Measurements from ENCODE around the gene CTXN1. TPM values are rescaled to one million over a fixed set of nuclear protein-coding genes. Genes with fewer than 3 reads are reported as not detected.
"Not testable (repeated sequence)": the region's sequence is repeated elsewhere in the genome, so short reads cannot be mapped to it uniquely, and the experiment has no call there.

Gene CTXN1
- polyA plus RNA-seq, 1 donor, result 7.0 TPM

DNA sequence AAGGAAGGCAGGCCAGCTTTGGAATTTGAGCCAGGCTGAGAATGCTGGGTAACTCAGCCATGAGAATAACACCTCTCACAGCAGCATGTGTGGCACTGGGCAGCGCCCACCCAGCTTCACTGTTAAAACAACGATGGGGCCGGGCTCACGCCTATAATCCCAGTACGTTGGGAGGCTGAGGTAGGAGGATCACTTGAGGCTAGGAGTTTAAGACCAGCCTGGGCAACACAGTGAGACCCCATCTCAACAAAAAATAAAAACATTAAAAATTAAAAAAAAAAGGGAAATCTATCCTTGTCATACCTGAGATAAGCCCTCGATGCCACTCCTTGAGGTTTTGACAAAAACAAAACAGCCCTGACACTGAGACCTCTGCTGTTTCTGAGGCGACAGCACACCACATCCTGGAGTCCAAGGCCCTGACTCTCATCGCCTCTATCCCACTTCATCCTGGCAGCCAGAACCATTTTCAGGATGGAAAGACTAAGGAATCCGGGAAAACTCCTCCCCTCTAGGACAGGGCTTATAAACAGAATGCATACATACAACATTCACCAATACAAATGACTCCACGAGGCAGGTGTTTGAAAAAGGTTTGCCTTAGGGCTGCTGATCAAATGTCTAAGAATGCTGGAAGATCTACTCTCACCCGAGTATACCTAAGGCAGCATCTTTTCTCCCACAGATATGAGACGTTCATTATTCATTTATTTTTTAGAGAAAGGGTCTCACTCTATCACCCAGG is 40.2 kb upstream of the CTXN1 start:
- Histone ChIP-seq H3K4me1 (ENCODE audit: control insufficient read depth, insufficient read depth, low read length) (peaks cover 12% of the 10 kb centered on the region), H3K9me3 (ENCODE audit: control insufficient read depth, low read depth, low read length) (peaks cover 2% of the 10 kb centered on the region), H3K4me3 (ENCODE audit: low read length) (no peak overlapping the region), H3K27ac (ENCODE audit: low read length) (no peak overlapping the region), H3K27me3 (ENCODE audit: control insufficient read depth, insufficient read depth, low read length) (no peaks in the 10 kb centered on the region), H3K36me3 (ENCODE audit: control insufficient read depth, insufficient read depth, low read length) (peaks cover 81% of the 10 kb centered on the region)
- DNase-seq, result no peak
- 100% methylated on average over 1 of the region's 12 CpGs for WGBS (ENCODE audit: insufficient coverage, low lambda C conversion rate)

DNA sequence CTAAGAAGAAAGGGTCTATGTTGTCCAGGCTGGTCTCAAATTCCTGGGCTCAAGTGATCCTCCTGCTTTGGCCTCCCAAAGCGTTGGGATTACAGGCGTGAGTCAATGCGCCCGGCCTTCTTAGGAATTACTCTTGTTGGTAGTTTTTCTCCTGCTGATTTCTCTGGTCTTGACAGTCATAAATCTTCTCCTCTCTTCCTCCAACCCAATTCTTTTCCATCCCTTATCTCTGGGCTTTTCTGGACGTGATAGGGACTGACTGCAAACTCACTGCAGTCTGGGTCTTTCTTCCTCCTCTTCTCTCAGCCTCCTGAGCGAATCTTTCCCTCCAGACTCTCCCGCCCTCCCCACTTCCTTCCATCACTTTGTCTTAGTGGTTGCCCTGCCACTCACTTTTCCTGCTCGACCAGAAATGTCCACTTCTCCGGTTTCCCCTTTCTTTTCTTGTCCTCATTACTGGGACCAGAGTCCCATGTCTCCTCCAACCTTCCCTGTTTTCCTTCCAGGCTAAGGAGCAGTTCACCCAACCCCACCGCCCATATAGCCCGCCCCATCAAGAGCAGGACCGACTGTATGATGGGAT is 39.4 kb upstream of the CTXN1 start:
- Histone ChIP-seq H3K27me3 (ENCODE audit: control insufficient read depth, insufficient read depth, low read length) (no peaks in the 10 kb centered on the region), H3K9me3 (ENCODE audit: control insufficient read depth, low read depth, low read length) (peaks cover 2% of the 10 kb centered on the region), H3K4me3 (ENCODE audit: low read length) (no peak overlapping the region), H3K4me1 (ENCODE audit: control insufficient read depth, insufficient read depth, low read length) (peaks cover 12% of the 10 kb centered on the region), H3K27ac (ENCODE audit: low read length) (no peak overlapping the region), H3K36me3 (ENCODE audit: control insufficient read depth, insufficient read depth, low read length) (peaks cover 85% of the 10 kb centered on the region)
- 62% methylated on average over 3 of the region's 12 CpGs for WGBS (ENCODE audit: insufficient coverage, low lambda C conversion rate)
- DNase-seq, result no peak

DNA sequence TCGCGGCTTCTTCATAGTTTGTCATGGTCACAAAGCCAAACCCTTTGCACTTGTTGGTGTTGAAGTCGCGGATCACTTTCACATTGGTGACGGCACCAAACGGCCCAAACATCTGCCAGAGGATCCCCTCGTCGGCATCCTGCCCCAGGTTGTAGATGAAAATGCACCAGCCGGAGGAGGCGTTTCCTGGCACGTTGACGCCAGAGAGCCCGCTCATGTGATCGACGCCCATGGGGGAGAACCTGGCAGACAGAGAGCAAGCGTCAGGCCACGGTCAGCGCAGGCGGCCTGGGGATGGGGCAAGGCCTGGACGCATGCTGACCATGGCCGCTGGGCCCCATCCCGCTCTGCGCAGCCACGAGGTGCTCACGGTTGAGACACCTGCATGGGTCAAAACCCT is 37.6 kb upstream of the CTXN1 start:
- no CpG with 5 or more reads among the region's 25 CpGs for WGBS (ENCODE audit: insufficient coverage, low lambda C conversion rate)
- Histone ChIP-seq H3K27me3 (ENCODE audit: control insufficient read depth, insufficient read depth, low read length) (no peaks in the 10 kb centered on the region), H3K4me3 (ENCODE audit: low read length) (no peak overlapping the region), H3K4me1 (ENCODE audit: control insufficient read depth, insufficient read depth, low read length) (peaks cover 12% of the 10 kb centered on the region), H3K27ac (ENCODE audit: low read length) (no peak overlapping the region), H3K36me3 (ENCODE audit: control insufficient read depth, insufficient read depth, low read length) (peaks cover 79% of the 10 kb centered on the region), H3K9me3 (ENCODE audit: control insufficient read depth, low read depth, low read length) (peaks cover 2% of the 10 kb centered on the region)
- no peak for DNase-seq

DNA sequence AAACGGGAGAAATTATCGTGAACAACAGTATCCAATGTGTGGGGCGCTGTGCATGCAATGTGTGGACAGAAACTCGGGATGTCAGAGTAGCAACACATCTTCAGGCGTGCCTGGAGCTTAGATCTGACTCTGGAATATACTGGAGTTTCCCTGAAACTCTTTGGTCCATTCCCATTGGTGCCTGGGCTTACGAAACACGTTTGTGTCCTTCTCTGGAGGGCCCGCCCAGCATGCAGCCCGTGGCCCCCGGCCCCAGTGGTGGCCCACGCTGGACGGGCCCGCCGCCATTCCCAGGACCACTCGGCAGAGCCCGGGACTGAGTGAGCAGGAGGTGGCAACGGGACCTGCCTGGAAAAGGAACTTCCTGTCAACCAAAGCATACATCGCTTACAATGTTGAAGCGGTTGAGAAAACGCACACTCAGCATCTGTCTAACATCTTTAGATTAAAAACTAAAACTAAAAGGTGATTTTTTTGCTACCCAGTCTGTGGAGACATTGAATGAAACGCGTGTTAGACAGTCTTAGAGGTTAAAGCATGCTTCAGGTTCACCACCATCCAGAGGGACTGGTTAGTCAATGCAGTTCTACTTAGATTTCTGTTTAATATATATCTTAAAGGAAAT is 36.8 kb upstream of the CTXN1 start:
- no peaks in the 10 kb centered on the region for H3K27me3 ChIP-seq (ENCODE audit: control insufficient read depth, insufficient read depth, low read length)
- H3K36me3 ChIP-seq (ENCODE audit: control insufficient read depth, insufficient read depth, low read length), result peaks cover 79% of the 10 kb centered on the region
- no peak overlapping the region for H3K4me3 ChIP-seq (ENCODE audit: low read length)
- H3K27ac ChIP-seq (ENCODE audit: low read length), result no peak overlapping the region
- WGBS (ENCODE audit: insufficient coverage, low lambda C conversion rate), result no CpG with 5 or more reads among the region's 22 CpGs
- peak in 1 of 2 donors; percentile 25 for DNase-seq
- peaks cover 12% of the 10 kb centered on the region for H3K4me1 ChIP-seq (ENCODE audit: control insufficient read depth, insufficient read depth, low read length)
- H3K9me3 ChIP-seq (ENCODE audit: control insufficient read depth, low read depth, low read length), result peaks cover 2% of the 10 kb centered on the region

DNA sequence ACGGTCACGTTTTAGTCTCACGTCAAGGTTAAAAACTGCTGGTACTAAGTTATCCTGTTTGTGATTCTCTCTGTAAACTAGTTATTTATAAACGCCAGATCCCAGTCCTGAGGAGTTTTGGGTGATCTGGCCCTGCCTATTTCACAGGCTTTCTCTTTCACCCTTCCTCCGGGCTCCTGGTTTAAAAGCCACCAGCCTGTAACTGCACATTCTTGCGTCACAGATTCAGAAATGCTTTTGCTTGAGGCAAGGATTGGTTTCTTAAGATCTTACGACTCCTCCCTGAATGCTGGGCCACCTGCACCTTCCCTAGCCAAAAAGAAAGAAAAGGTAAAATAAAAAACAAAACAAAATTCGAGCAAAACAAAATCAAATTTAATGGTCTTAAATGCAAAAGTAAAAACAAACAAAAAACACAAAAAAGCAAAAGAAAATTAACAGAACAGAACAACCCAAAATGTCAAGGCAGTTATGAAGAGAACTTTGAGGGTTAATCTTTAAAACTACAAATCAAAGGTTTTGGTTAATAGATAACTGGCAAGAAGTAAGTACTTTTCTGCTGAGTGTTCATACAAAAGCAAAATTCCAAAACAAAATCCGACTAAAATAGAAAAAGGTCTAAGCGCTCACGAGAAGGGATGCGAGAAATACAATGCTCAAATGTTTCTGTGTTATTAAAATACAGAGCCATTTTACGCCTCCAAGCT is 36.1 kb upstream of the CTXN1 start:
- no peaks in the 10 kb centered on the region for H3K27me3 ChIP-seq (ENCODE audit: control insufficient read depth, insufficient read depth, low read length)
- no peak overlapping the region for H3K4me3 ChIP-seq (ENCODE audit: low read length)
- peaks cover 12% of the 10 kb centered on the region for H3K4me1 ChIP-seq (ENCODE audit: control insufficient read depth, insufficient read depth, low read length)
- H3K27ac ChIP-seq (ENCODE audit: low read length), result no peak overlapping the region
- DNase-seq, result no peak
- peaks cover 76% of the 10 kb centered on the region for H3K36me3 ChIP-seq (ENCODE audit: control insufficient read depth, insufficient read depth, low read length)
- H3K9me3 ChIP-seq (ENCODE audit: control insufficient read depth, low read depth, low read length), result peaks cover 2% of the 10 kb centered on the region
- 42% methylated on average over 9 of the region's 13 CpGs for WGBS (ENCODE audit: insufficient coverage, low lambda C conversion rate)

DNA sequence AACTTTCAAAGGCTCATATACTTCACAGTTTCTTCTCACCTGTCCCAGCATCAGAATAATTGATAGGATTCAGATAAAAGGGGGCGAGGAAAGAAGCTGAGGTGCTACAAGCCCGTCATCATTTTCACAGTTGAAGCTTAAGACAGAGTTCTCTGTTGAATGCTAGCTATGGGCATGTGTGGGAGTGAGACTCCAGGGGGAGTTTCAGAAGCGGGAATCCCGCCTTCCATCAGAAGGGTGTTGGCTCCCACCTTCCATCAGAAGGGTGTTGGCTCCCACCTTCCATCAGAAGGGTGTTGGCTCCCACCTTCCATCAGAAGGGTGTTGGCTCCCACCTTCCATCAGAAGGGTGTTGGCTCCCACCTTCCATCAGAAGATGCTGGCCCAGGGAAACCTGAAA is 35.1 kb upstream of the CTXN1 start:
- DNase-seq; H3K4me3 ChIP-seq (ENCODE audit: low read length); H3K27me3 ChIP-seq (ENCODE audit: control insufficient read depth, insufficient read depth, low read length); H3K9me3 ChIP-seq (ENCODE audit: control insufficient read depth, low read depth, low read length); H3K27ac ChIP-seq (ENCODE audit: low read length): not testable (repeated sequence)
- Histone ChIP-seq H3K4me1 (ENCODE audit: control insufficient read depth, insufficient read depth, low read length) (peaks cover 12% of the 10 kb centered on the region), H3K36me3 (ENCODE audit: control insufficient read depth, insufficient read depth, low read length) (peaks cover 66% of the 10 kb centered on the region)
- no CpG with 5 or more reads among the region's 4 CpGs for WGBS (ENCODE audit: insufficient coverage, low lambda C conversion rate)

DNA sequence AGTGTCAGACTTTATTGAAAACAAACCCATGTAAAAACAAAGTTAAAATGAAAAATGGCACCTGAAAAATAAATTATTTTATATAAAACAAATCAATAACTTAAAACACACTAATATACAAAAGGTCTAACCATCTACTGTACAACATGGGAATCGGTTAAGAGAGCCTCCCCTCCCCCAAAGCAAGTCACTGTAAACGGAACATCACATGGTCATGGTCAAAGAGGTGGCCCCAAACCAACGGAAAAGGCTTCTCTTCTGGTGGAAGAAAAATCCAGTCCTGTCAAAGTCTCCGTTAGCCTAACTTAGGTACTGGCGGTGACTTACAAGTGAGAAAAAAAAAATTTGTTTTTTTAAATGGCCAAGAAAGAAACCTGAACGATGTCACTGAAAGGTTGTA is 33.3 kb upstream of the CTXN1 start:
- Histone ChIP-seq H3K4me3 (ENCODE audit: low read length) (no peak overlapping the region), H3K27ac (ENCODE audit: low read length) (no peak overlapping the region), H3K36me3 (ENCODE audit: control insufficient read depth, insufficient read depth, low read length) (peaks cover 49% of the 10 kb centered on the region), H3K27me3 (ENCODE audit: control insufficient read depth, insufficient read depth, low read length) (no peaks in the 10 kb centered on the region), H3K4me1 (ENCODE audit: control insufficient read depth, insufficient read depth, low read length) (peaks cover 12% of the 10 kb centered on the region), H3K9me3 (ENCODE audit: control insufficient read depth, low read depth, low read length) (peaks cover 2% of the 10 kb centered on the region)
- 80% methylated on average over 3 of the region's 6 CpGs for WGBS (ENCODE audit: insufficient coverage, low lambda C conversion rate)
- no peak for DNase-seq

DNA sequence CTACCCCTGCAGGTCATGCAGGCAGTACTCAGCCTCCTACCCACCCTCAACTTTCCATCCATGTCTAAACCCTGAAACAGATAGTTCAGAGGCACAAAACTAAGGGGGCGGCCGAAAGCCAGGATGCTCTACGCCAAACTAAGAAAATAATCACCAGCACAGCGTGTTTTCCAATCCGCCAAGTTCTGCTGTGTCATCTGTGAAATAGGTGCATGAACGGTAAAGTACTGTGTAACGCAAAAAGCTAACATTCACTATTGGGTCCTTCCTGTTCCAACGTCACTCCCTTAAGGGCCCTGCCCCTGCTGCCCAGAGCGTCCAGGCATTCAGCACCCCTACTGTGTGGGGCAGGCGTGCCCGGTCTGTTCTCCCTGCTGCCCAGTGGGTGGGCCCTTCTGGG is 29.8 kb upstream of the CTXN1 start:
- Histone ChIP-seq H3K27me3 (ENCODE audit: control insufficient read depth, insufficient read depth, low read length) (no peaks in the 10 kb centered on the region), H3K9me3 (ENCODE audit: control insufficient read depth, low read depth, low read length) (no peaks in the 10 kb centered on the region), H3K4me1 (ENCODE audit: control insufficient read depth, insufficient read depth, low read length) (no peaks in the 10 kb centered on the region), H3K4me3 (ENCODE audit: low read length) (no peak overlapping the region), H3K27ac (ENCODE audit: low read length) (no peak overlapping the region), H3K36me3 (ENCODE audit: control insufficient read depth, insufficient read depth, low read length) (peaks cover 21% of the 10 kb centered on the region)
- no CpG with 5 or more reads among the region's 11 CpGs for whole genome bisulfite sequencing (ENCODE audit: insufficient coverage, low lambda C conversion rate)
- DNase-seq, result no peak

DNA sequence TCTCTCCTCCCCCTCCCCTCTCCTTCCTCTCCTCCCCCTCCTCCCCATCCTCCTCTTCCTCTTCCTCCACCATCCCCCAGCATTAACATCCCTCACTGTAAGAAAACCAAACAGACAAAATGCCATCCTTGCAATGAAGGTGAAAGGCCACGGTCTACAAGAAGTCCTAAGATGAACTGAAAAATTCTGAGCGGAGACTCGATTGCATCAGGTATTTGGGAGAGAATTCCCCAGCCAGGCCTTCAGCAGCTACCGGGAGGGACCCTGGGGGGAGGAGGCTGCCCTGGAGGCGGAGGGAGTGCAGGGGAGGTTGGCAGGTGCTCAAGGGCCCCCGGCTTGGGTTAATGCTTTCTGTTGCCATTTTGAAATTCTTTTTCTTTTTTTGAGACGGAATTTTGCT is 27.6 kb upstream of the CTXN1 start:
- Histone ChIP-seq H3K4me1 (ENCODE audit: control insufficient read depth, insufficient read depth, low read length) (no peaks in the 10 kb centered on the region), H3K27me3 (ENCODE audit: control insufficient read depth, insufficient read depth, low read length) (no peaks in the 10 kb centered on the region), H3K4me3 (ENCODE audit: low read length) (no peak overlapping the region), H3K9me3 (ENCODE audit: control insufficient read depth, low read depth, low read length) (no peaks in the 10 kb centered on the region), H3K36me3 (ENCODE audit: control insufficient read depth, insufficient read depth, low read length) (peaks cover 12% of the 10 kb centered on the region), H3K27ac (ENCODE audit: low read length) (no peak overlapping the region)
- DNase-seq, result no peak
- WGBS (ENCODE audit: insufficient coverage, low lambda C conversion rate), result no CpG with 5 or more reads among the region's 7 CpGs

DNA sequence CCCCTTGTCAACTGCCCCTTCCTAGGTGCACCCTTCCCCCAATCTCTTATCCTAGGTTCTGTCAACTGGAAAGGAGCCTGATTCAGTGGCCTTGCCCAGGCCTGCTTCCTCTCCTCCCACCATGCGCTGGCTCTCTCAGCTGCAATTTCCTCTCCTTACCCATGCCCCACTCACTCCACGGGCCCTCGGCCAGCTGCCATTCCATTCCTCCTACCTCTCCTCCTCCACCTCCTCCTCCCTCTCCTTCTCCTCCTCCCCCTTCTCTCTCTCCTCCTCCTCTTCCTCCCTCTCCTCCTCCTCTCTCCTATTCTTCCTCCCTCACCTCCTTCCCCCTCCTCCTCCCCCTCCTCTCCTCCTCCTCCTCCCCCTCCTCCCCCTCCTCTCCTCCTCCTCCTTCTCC is 27.1 kb upstream of the CTXN1 start:
- no peaks in the 10 kb centered on the region for H3K4me1 ChIP-seq (ENCODE audit: control insufficient read depth, insufficient read depth, low read length)
- peaks cover 7% of the 10 kb centered on the region for H3K36me3 ChIP-seq (ENCODE audit: control insufficient read depth, insufficient read depth, low read length)
- H3K9me3 ChIP-seq (ENCODE audit: control insufficient read depth, low read depth, low read length), result no peaks in the 10 kb centered on the region
- H3K27me3 ChIP-seq (ENCODE audit: control insufficient read depth, insufficient read depth, low read length), result no peaks in the 10 kb centered on the region
- no peak overlapping the region for H3K27ac ChIP-seq (ENCODE audit: low read length)
- no peak for DNase-seq
- H3K4me3 ChIP-seq (ENCODE audit: low read length), result no peak overlapping the region
- 52% methylated on average over 3 of the region's 3 CpGs for WGBS (ENCODE audit: insufficient coverage, low lambda C conversion rate)
